HEK293 (cell line): ENCODE data around the gene LRBA.

Source experiments
- CTCF ChIA-PET: fragments of 350-600 bp; formaldehyde crosslinking; extraction: SDS; loops from one replicate; lab custom pipeline; 2021; ENCODE audit warnings: antibody characterized with exemption; lab: Yijun Ruan, JAX
- POLR2A ChIA-PET: fragments of 300-600 bp; formaldehyde crosslinking; extraction: SDS; loops from one replicate; lab custom pipeline; 2020; ENCODE audit warnings: antibody characterized with exemption, inconsistent platforms; lab: Yijun Ruan, JAX
- H3K27ac ChIP-seq: fragments of 200-500 bp; sonication (Bioruptor generic); 2 replicates; pipeline ENCODE4 v1.5.1; 2014; ENCODE audit warnings: low read depth, low read length, control low read depth, inconsistent platforms; ENCODE audit errors: extremely low read depth
- H3K36me3 ChIP-seq, 2 experiments: fragments of 200-500 bp in 1 of 2; sonication (Bioruptor generic) in 1 of 2; 1 replicate in 1 of 2; 2 replicates in 1 of 2; pipeline ENCODE4 v1.5.1; 2014 to 2017; ENCODE audit warnings: inconsistent platforms in 2 of 2, low read length in 2 of 2; ENCODE audit not compliant: control insufficient read depth in 2 of 2, insufficient read depth in 1 of 2
- H3K4me1 ChIP-seq: fragments of 200-500 bp; sonication (Bioruptor generic); 2 replicates; pipeline ENCODE4 v1.5.1; 2014; ENCODE audit warnings: mild to moderate bottlenecking, low read length, inconsistent platforms; ENCODE audit not compliant: control insufficient read depth, insufficient read depth
- H3K4me3 ChIP-seq: 2 replicates; pipeline ENCODE4 v1.5.1; 2011; ENCODE audit warnings: low read depth, mild to moderate bottlenecking, control low read depth, low read length, moderate library complexity
- H3K9me3 ChIP-seq: fragments of 200-500 bp; sonication (Bioruptor generic); 2 replicates; pipeline ENCODE4 v1.5.1; 2014; ENCODE audit warnings: low read depth, low read length, inconsistent platforms; ENCODE audit not compliant: control insufficient read depth, insufficient read depth
- ATF2 ChIP-seq: fragments of 450-650 bp; formaldehyde crosslinking; IDR thresholded peaks from 2 replicates; pipeline ENCODE4 v1.5.1; 2016; ENCODE audit warnings: missing biosample characterization, missing genetic modification characterization, low read depth
- BCL6B ChIP-seq: fragments of 450-650 bp; formaldehyde crosslinking; IDR thresholded peaks from 2 replicates; pipeline ENCODE4 v1.5.1; 2017; ENCODE audit warnings: missing biosample characterization, missing genetic modification characterization
- EGR2 ChIP-seq: fragments of 450-650 bp; formaldehyde crosslinking; IDR thresholded peaks from 2 replicates; pipeline ENCODE4 v1.5.1; 2016; ENCODE audit warnings: low read depth, missing biosample characterization, missing genetic modification characterization
- PRDM4 ChIP-seq: fragments of 450-650 bp; formaldehyde crosslinking; IDR thresholded peaks from 2 replicates; pipeline ENCODE4 v1.5.1; 2017; ENCODE audit warnings: missing biosample characterization, missing genetic modification characterization
- REPIN1 ChIP-seq: fragments of 450-650 bp; formaldehyde crosslinking; IDR thresholded peaks from 2 replicates; pipeline ENCODE4 v1.5.1; 2017; ENCODE audit warnings: missing biosample characterization, missing genetic modification characterization, low read depth
- SP2 ChIP-seq: fragments of 450-650 bp; formaldehyde crosslinking; IDR thresholded peaks from 2 replicates; pipeline ENCODE4 v1.5.1; 2016; ENCODE audit warnings: missing biosample characterization, missing genetic modification characterization
- ZBTB17 ChIP-seq: fragments of 450-650 bp; formaldehyde crosslinking; IDR thresholded peaks from 2 replicates; pipeline ENCODE4 v1.5.1; 2016; ENCODE audit warnings: missing biosample characterization, missing genetic modification characterization
- ZBTB49 ChIP-seq: fragments of 450-650 bp; formaldehyde crosslinking; IDR thresholded peaks from 2 replicates; pipeline ENCODE4 v1.5.1; 2016; ENCODE audit warnings: missing biosample characterization, missing genetic modification characterization, low read depth
- ZFP37 ChIP-seq: fragments of 450-650 bp; formaldehyde crosslinking; IDR thresholded peaks from 2 replicates; pipeline ENCODE4 v1.5.1; 2016; ENCODE audit warnings: missing biosample characterization, missing genetic modification characterization
- ZNF202 ChIP-seq: fragments of 450-650 bp; formaldehyde crosslinking; IDR thresholded peaks from 2 replicates; pipeline ENCODE4 v1.5.1; 2016; ENCODE audit warnings: missing biosample characterization, missing genetic modification characterization, borderline replicate concordance
- ZNF280D ChIP-seq: fragments of 450-650 bp; formaldehyde crosslinking; IDR thresholded peaks from 2 replicates; pipeline ENCODE4 v1.5.1; 2016; ENCODE audit warnings: missing biosample characterization, missing genetic modification characterization
- ZNF311 ChIP-seq: fragments of 450-650 bp; formaldehyde crosslinking; IDR thresholded peaks from 2 replicates; pipeline ENCODE4 v1.5.1; 2017; ENCODE audit warnings: missing biosample characterization, missing genetic modification characterization, borderline replicate concordance
- ZNF341 ChIP-seq: fragments of 450-650 bp; formaldehyde crosslinking; IDR thresholded peaks from 2 replicates; pipeline ENCODE4; 2016; ENCODE audit warnings: low read depth, missing biosample characterization, missing genetic modification characterization
- ZNF350 ChIP-seq: fragments of 450-650 bp; formaldehyde crosslinking; IDR thresholded peaks from 2 replicates; pipeline ENCODE4 v1.5.0; 2017; ENCODE audit warnings: missing biosample characterization, mild to moderate bottlenecking, missing genetic modification characterization
- ZNF623 ChIP-seq: fragments of 450-650 bp; formaldehyde crosslinking; IDR thresholded peaks from 2 replicates; pipeline ENCODE4 v1.5.1; 2016; ENCODE audit warnings: missing biosample characterization, missing genetic modification characterization
- ZNF776 ChIP-seq: fragments of 450-650 bp; formaldehyde crosslinking; IDR thresholded peaks from 2 replicates; pipeline ENCODE4 v1.5.0; 2017; ENCODE audit warnings: missing biosample characterization, missing genetic modification characterization, borderline replicate concordance
- ZSCAN23 ChIP-seq: fragments of 450-650 bp; formaldehyde crosslinking; IDR thresholded peaks from 2 replicates; pipeline ENCODE4 v1.5.1; 2016; ENCODE audit warnings: missing biosample characterization, missing genetic modification characterization

Gene LRBA

GRCh38 chr4:151034829-151035228 lies 19.7 kb upstream of the LRBA start:
- POLR2A ChIA-PET, result no interaction called here
- H3K36me3 ChIP-seq, result no peaks in the 10 kb centered on the region
- no peaks in the 10 kb centered on the region for H3K4me1 ChIP-seq
- CTCF ChIA-PET, result interaction anchor here (0.7 kb wide), 1 partner anchor 24 kb away, joined by 3 read pairs; no protein-coding TSS in a partner anchor
- no peak for TF ChIP-seq SP2 (tag by site-specific recombination)
- no peak overlapping the region for H3K27ac ChIP-seq
- no peaks in the 10 kb centered on the region for H3K9me3 ChIP-seq
- H3K4me3 ChIP-seq, result no peak overlapping the region

GRCh38 chr4:151031831-151032605 lies 16.9 kb upstream of the LRBA start:
- no peak overlapping the region for H3K4me3 ChIP-seq
- H3K27ac ChIP-seq, result no peak overlapping the region
- no peak for TF ChIP-seq REPIN1 (tag by site-specific recombination)
- no peak for TF ChIP-seq ZNF776
- TF ChIP-seq ZBTB49 (tag by site-specific recombination), result no peak
- TF ChIP-seq ZBTB17 (tag by site-specific recombination), result no peak
- no peak for TF ChIP-seq ZNF623 (tag by site-specific recombination)
- no peak for TF ChIP-seq ATF2 (tag by site-specific recombination)
- TF ChIP-seq ZNF341 (tag by site-specific recombination), result no peak
- TF ChIP-seq ZNF350 (tag by site-specific recombination), result no peak
- TF ChIP-seq ZFP37 (tag by site-specific recombination), result no peak
- TF ChIP-seq PRDM4 (tag by site-specific recombination), result no peak
- TF ChIP-seq EGR2 (tag by site-specific recombination), result no peak
- no peak for TF ChIP-seq ZNF202 (tag by site-specific recombination)
- no peak for TF ChIP-seq ZSCAN23 (tag by site-specific recombination)
- no peak for TF ChIP-seq ZNF280D (tag by site-specific recombination)
- TF ChIP-seq BCL6B (tag by site-specific recombination), result no peak
- no peak for TF ChIP-seq ZNF311 (tag by site-specific recombination)
- CTCF ChIA-PET, result interaction anchor here (0.7 kb wide), 1 partner anchor 136 kb away, joined by 3 read pairs; no protein-coding TSS in a partner anchor
- POLR2A ChIA-PET, result no interaction called here
- no peaks in the 10 kb centered on the region for H3K9me3 ChIP-seq
- H3K4me1 ChIP-seq, result no peaks in the 10 kb centered on the region
- no peaks in the 10 kb centered on the region for H3K36me3 ChIP-seq
